ENCODE measurements around the gene SEMA4D. TPM values are rescaled to one million over a fixed set of nuclear protein-coding genes. Genes with fewer than 3 reads are reported as not detected.

SEMA4D gene
- total and polyA plus RNA-seq, 2 donors from 2014 or later: 18.9 to 147 TPM

DNA sequence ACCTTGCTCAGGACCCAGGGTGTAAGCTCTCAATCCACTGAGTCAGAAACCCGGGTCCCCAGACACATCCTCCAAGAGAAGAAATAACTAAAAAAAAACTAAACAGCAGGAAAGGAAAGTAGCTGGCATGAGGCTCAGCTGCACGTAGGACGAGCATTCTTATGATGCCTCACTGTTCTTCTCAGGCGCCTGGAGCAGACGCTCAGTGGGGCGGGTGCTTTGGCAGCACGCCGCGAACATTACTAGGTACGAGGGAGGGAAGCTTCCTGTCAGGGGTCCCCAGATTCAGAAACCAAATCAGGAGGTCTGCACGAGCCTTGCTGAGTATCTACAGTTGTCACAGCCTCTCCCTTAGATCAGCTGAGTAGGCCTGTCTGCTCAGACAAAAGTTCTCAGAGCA is 93.8 kb downstream of the SEMA4D start:
- H3K36me3 ChIP-seq (ENCODE audit: control insufficient read depth in 2 of 3, insufficient read depth in 3 of 3, low read length in 3 of 3): peaks cover 0 to 15% (median 11%) of the 10 kb centered on the region in 3 donors

DNA sequence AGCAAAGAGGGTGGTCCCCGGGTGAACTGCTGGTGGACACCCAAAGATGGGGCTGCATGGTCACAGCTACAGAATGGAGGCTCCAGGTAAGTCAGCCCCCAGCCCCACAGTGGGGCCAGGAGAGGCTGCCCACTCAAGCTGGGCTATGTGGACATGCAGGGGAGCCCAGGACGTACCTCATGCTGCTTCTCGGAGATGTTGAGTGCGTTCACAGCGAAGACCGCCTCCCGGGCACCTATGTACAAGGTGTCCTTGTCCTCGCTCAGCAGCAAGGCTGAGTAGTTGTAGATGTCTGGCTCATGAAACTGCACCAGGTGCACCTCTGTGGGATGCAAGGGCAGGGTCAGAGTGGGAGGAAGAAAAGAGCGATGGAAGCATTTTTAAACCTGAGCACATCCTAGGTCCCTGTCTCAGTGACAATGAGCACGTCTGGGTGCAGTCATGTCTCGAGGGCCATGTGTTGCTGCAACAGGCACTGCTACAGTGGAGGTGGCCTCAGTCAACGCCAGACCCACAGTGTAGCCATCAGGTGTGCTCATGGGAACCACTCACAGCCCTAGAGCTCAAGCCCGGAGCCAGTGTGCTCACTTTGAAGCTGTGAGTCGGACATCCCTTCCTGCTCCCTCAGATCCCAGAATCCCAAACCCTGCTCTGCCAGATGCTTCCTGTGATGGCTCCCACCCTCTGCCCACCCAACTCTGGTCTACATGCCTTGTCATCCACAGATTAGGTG is 95.1 kb downstream of the SEMA4D start:
- intact Hi-C loops (cut with DNase I): no loop called here
- peaks cover 0 to 17% (median 15%) of the 10 kb centered on the region in 3 donors for H3K36me3 ChIP-seq (ENCODE audit: control insufficient read depth in 2 of 3, insufficient read depth in 3 of 3, low read length in 3 of 3)
- H3K9ac ChIP-seq (ENCODE audit: low read length in 3 of 3): no peak overlapping the region
- TF ChIP-seq, protein P1, sequence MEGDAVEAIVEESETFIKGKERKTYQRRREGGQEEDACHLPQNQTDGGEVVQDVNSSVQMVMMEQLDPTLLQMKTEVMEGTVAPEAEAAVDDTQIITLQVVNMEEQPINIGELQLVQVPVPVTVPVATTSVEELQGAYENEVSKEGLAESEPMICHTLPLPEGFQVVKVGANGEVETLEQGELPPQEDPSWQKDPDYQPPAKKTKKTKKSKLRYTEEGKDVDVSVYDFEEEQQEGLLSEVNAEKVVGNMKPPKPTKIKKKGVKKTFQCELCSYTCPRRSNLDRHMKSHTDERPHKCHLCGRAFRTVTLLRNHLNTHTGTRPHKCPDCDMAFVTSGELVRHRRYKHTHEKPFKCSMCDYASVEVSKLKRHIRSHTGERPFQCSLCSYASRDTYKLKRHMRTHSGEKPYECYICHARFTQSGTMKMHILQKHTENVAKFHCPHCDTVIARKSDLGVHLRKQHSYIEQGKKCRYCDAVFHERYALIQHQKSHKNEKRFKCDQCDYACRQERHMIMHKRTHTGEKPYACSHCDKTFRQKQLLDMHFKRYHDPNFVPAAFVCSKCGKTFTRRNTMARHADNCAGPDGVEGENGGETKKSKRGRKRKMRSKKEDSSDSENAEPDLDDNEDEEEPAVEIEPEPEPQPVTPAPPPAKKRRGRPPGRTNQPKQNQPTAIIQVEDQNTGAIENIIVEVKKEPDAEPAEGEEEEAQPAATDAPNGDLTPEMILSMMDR (IDR thresholded peaks at IDR 0.05; ENCODE audit: borderline replicate concordance, extremely low read depth, insufficient read depth): no peak
- peaks cover 0 to 3% (median 0%) of the 10 kb centered on the region in 3 donors for H3K9me3 ChIP-seq (ENCODE audit: control insufficient read depth in 2 of 3, insufficient read depth in 1 of 3, low read length in 3 of 3)
- no peak overlapping the region for H3K4me3 ChIP-seq (ENCODE audit: low read length in 3 of 3)
- H3K27ac ChIP-seq (ENCODE audit: low read depth in 2 of 2, low read length in 2 of 2): no peak overlapping the region
- DNase-seq (no peak), FAIRE-seq (no peak)
- H3K4me1 ChIP-seq (ENCODE audit: control insufficient read depth in 2 of 3, insufficient read depth in 2 of 3, low read depth in 1 of 3, low read length in 3 of 3): peaks cover 0 to 6% (median 0%) of the 10 kb centered on the region in 3 donors
- no peaks in the 10 kb centered on the region for H3K27me3 ChIP-seq (ENCODE audit: control insufficient read depth, insufficient read depth, low read length)

More for the DNA sequence above, 93.8 kb downstream of the SEMA4D start:
- intact Hi-C loops (cut with DNase I): no loop called here
- Histone ChIP-seq H3K27ac (ENCODE audit: low read depth in 2 of 2, low read length in 2 of 2) (no peak overlapping the region), H3K9me3 (ENCODE audit: control insufficient read depth in 2 of 3, insufficient read depth in 1 of 3, low read length in 3 of 3) (peaks cover 0 to 3% (median 0%) of the 10 kb centered on the region in 3 donors), H3K4me1 (ENCODE audit: control insufficient read depth in 2 of 3, insufficient read depth in 2 of 3, low read depth in 1 of 3, low read length in 3 of 3) (peaks cover 0 to 12% (median 2%) of the 10 kb centered on the region in 3 donors), H3K4me3 (ENCODE audit: low read length in 3 of 3) (no peak overlapping the region), H3K27me3 (ENCODE audit: control insufficient read depth, insufficient read depth, low read length) (no peaks in the 10 kb centered on the region), H3K9ac (ENCODE audit: low read length in 3 of 3) (no peak overlapping the region)
- DNase-seq (no peak), FAIRE-seq (no peak)
- TF ChIP-seq, protein P1 (IDR thresholded peaks at IDR 0.05; ENCODE audit: borderline replicate concordance, extremely low read depth, insufficient read depth): no peak

DNA sequence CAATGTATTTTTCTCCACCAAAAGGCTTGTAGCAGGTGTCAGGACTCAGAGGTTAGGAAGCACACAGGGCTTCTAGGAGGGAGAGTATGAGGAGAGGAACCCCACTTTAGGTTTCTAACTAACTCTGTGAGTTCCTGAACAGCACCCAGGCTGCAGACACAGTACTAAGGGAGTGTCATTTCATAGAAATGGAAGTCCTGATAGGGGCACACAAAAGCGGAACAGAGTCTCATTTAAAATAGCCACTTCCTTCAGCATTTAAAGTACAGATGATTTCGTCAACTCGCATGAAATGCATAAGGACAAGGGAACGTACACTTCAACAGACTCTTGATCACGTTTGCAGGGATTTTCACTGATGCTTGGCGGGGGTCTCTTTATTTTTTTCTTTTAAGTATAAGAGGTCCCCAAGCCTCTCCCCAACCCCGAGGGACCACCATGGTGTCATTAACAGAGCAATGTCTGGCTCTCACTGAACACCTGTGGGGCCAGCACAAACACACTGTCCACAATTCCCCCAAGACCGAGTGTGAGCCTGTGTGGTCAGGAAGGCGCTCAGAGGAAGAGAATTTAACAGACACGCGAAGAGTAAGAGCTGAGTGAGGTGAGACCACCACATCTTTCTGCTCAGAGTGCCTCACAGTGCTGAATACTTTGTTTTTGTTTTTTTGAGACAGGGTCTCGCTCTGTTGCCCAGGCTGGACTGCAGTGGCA is 97.4 kb downstream of the SEMA4D start:
- H3K36me3 ChIP-seq (ENCODE audit: control insufficient read depth in 2 of 3, insufficient read depth in 3 of 3, low read length in 3 of 3): peaks cover 0 to 26% (median 26%) of the 10 kb centered on the region in 3 donors
- FAIRE-seq: no peak
- DNase-seq: no peak
- no peak overlapping the region for H3K4me3 ChIP-seq (ENCODE audit: low read length in 3 of 3)
- no peak overlapping the region for H3K9ac ChIP-seq (ENCODE audit: low read length in 3 of 3)
- intact Hi-C loops (cut with DNase I): no loop called here
- H3K4me1 ChIP-seq (ENCODE audit: control insufficient read depth in 2 of 3, insufficient read depth in 2 of 3, low read depth in 1 of 3, low read length in 3 of 3): peaks cover 0 to 3% (median 0%) of the 10 kb centered on the region in 3 donors
- no peak overlapping the region for H3K27ac ChIP-seq (ENCODE audit: low read depth in 2 of 2, low read length in 2 of 2)
- H3K9me3 ChIP-seq (ENCODE audit: control insufficient read depth in 2 of 3, insufficient read depth in 1 of 3, low read length in 3 of 3): no peaks in the 10 kb centered on the region
- TF ChIP-seq, protein P1 (IDR thresholded peaks at IDR 0.05; ENCODE audit: borderline replicate concordance, extremely low read depth, insufficient read depth): no peak
- no peaks in the 10 kb centered on the region for H3K27me3 ChIP-seq (ENCODE audit: control insufficient read depth, insufficient read depth, low read length)

Measured in kidney (tissue), 14 donors.